ENCODE data around the gene MRPL55.

MRPL55 gene

DNA sequence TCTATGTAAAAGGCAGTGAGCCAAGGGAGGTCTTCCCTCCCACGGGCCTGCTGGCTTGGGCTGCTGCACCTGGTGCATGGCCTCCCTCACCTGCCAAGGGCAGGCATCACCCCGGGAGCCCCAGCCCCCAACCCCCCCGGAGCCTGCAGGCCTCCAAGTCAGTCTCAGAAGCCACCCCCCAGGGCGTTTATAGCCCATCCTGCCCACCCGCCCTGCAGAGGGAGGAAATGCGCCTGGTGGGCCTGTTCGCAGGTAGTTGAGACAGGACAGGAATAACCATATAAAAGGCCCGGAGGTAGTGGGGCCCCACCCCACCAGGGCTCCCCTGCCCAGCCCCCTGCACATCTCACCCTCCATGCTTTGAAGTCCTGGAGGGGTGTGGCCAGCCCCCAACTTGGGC lies 44.8 kb downstream of the MRPL55 start:
- no peaks in the 10 kb centered on the region for H3K9me3 ChIP-seq (ENCODE audit: control insufficient read depth, insufficient read depth, low read length)
- H3K27me3 ChIP-seq (ENCODE audit: control insufficient read depth, insufficient read depth, low read length) = peaks cover 84% of the 10 kb centered on the region
- no peak overlapping the region for H3K4me3 ChIP-seq (ENCODE audit: low read depth, low read length)
- H3K36me3 ChIP-seq (ENCODE audit: control insufficient read depth, insufficient read depth, low read length) = no peaks in the 10 kb centered on the region
- no peak overlapping the region for H3K9ac ChIP-seq (ENCODE audit: low read depth, low read length)
- no peak overlapping the region for H3K27ac ChIP-seq (ENCODE audit: low read depth, low read length)
- H3K4me1 ChIP-seq (ENCODE audit: control insufficient read depth, insufficient read depth, low read length) = no peaks in the 10 kb centered on the region

DNA sequence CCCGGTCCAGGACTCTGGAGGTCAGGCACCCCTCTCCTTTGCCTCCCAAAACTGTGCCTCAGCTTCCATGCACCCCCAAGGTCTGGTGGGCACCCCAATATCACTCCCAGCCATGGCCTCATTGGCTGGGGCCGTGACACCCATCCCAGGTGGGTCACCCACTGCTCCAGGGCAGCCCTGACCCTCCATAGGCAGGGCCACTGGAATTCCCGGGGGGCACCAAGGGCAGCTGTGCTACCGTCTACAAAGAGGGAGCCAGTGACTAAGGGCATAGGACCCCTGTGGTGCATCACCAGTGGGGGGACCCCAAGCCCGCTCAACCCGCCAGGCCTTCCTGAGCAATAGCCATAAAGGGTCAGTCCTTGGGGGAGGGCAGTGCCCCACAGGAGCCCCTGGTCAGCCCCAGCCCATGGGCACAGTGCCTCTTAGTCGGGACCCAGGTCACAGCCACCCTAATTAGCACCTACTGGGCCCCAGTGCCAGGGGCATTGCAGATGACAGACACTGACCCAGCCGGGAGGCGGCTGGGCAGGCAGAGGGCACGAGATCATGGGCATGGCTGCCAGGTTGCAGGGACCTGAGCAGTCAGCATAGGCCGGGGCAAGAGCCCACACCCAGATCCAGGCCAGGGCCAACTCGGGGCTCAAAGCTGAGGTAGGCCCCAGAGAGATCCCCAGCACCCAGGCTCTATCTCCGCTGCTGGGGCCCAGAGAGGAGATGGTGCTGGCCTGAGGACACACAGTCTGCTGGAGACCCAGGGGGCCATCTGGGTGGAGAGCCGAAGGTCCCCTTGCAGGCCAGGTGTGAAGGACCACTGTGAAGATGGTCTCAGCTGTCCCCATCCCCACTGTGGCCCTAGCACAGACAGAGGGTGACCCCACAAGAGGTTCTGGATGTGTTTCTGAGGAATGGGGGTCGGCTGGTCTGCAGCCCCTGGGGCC lies 45.6 kb downstream of the MRPL55 start:
- Histone ChIP-seq H3K4me3 (ENCODE audit: low read depth, low read length) (no peak overlapping the region), H3K9me3 (ENCODE audit: control insufficient read depth, insufficient read depth, low read length) (no peaks in the 10 kb centered on the region), H3K27ac (ENCODE audit: low read depth, low read length) (no peak overlapping the region), H3K27me3 (ENCODE audit: control insufficient read depth, insufficient read depth, low read length) (peaks cover 84% of the 10 kb centered on the region), H3K4me1 (ENCODE audit: control insufficient read depth, insufficient read depth, low read length) (no peaks in the 10 kb centered on the region), H3K9ac (ENCODE audit: low read depth, low read length) (no peak overlapping the region), H3K36me3 (ENCODE audit: control insufficient read depth, insufficient read depth, low read length) (no peaks in the 10 kb centered on the region)

DNA sequence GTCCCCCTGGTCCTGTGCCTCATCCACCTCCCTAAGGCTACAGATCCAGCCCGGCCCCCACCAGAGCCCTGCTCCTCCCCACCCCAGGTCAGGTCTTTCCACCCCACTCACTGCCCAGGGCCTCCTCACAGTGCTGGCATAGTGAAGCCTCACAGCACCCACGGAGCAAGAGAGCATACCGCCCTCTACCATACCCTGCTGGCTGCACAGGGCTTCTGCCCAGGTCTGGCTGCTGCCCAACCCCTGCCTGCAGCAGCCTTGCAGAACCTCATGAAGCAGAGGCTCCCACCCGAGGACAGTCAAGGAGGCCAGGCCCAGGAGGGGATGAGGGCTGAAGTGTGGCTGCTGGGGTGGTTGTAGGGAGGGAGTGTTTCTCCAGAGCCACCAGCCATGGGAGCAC lies 46.3 kb downstream of the MRPL55 start:
- Histone ChIP-seq H3K27ac (ENCODE audit: low read depth, low read length) (no peak overlapping the region), H3K4me1 (ENCODE audit: control insufficient read depth, insufficient read depth, low read length) (no peaks in the 10 kb centered on the region), H3K27me3 (ENCODE audit: control insufficient read depth, insufficient read depth, low read length) (peaks cover 84% of the 10 kb centered on the region), H3K9me3 (ENCODE audit: control insufficient read depth, insufficient read depth, low read length) (no peaks in the 10 kb centered on the region), H3K9ac (ENCODE audit: low read depth, low read length) (no peak overlapping the region), H3K36me3 (ENCODE audit: control insufficient read depth, insufficient read depth, low read length) (no peaks in the 10 kb centered on the region), H3K4me3 (ENCODE audit: low read depth, low read length) (no peak overlapping the region)

DNA sequence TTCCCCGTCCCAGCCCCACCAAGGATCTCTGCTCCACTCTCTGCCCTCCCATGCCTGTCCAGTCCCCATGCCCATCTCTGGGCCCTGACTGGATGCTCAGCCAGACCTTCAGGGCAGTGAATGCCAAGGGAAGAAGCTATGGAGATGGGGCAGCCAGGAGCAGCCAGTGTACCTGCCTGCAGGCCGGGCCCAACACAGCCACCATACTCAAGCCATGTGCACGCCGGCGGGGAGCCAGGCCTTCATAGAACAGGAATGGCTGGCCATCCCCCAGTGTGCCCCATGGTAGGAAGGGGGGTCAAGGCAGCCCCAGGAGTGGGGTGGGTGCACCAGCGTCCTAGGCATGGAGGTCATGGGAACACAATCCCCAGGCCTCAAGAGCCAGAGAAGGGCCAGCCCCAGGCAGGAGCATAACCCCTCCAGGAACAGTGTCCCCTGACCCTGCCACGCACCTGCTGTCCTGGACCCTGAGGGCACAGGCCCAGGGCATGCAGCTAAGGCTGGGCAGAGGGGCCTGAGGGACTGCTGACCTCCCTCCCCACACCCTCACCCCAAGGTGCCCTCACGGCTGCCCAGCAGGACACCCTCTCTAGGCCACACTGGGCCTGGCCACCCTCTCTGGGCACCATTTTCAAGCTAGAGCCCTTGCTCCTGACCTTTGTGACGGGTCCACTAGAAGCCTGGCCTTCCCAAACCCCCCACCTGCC lies 46.9 kb downstream of the MRPL55 start:
- Histone ChIP-seq H3K4me1 (ENCODE audit: control insufficient read depth, insufficient read depth, low read length) (no peaks in the 10 kb centered on the region), H3K9ac (ENCODE audit: low read depth, low read length) (no peak overlapping the region), H3K9me3 (ENCODE audit: control insufficient read depth, insufficient read depth, low read length) (no peaks in the 10 kb centered on the region), H3K27ac (ENCODE audit: low read depth, low read length) (no peak overlapping the region), H3K36me3 (ENCODE audit: control insufficient read depth, insufficient read depth, low read length) (no peaks in the 10 kb centered on the region), H3K4me3 (ENCODE audit: low read depth, low read length) (no peak overlapping the region), H3K27me3 (ENCODE audit: control insufficient read depth, insufficient read depth, low read length) (peaks cover 84% of the 10 kb centered on the region)

DNA sequence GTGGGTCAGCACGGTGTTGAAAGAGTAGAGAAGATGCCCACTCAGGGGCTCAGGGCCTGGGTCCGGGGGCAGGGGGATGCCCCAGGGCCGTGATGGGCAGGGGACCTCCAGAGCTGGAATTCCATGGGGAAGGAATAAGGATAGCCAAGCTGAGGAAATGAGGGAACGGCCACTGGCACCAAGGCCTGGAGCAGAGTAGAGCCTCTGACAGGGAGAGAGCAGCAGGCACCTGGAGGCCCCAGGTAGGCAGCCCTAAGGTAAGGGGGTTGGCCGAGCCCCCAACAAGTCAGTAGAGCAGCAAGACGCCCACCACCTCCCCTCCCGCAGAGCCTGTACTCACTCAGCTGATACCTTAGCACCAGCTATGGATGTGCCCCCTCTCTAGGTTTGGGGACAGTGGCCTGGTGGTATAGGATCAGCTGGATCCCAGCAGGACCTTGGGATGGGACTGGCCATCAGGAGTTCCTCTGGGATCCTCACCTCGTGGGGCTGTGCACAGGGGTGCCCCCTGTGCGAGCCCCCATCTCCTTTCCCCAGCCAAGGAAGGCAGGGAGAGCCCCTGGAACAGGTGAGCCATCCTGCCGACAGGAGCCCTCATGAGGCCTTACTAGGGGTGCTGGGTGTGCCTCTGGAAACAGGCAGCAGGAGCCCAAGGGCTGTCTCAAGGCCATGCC lies 47.6 kb downstream of the MRPL55 start:
- no peak overlapping the region for H3K9ac ChIP-seq (ENCODE audit: low read depth, low read length)

DNA sequence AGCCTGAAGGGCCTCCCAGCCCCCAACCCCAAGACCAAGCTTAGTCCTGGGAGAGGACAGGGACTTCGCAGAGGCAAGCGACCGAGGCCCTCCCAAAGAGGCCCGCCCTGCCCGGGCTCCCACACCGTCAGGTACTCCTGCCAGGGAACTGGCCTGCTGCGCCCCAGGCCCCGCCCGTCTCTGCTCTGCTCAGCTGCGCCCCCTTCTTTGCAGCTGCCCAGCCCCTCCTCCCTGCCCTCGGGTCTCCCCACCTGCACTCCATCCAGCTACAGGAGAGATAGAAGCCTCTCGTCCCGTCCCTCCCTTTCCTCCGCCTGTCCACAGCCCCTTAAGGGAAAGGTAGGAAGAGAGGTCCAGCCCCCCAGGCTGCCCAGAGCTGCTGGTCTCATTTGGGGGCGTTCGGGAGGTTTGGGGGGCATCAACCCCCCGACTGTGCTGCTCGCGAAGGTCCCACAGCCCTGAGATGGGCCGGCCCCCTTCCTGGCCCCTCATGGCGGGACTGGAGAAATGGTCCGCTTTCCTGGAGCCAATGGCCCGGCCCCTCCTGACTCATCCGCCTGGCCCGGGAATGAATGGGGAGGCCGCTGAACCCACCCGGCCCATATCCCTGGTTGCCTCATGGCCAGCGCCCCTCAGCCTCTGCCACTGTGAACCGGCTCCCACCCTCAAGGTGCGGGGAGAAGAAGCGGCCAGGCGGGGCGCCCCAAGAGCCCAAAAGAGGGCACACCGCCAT lies 48.5 kb downstream of the MRPL55 start:
- H3K27me3 ChIP-seq (ENCODE audit: control insufficient read depth, insufficient read depth, low read length) = peaks cover 84% of the 10 kb centered on the region
- no peak overlapping the region for H3K9ac ChIP-seq (ENCODE audit: low read depth, low read length)
- no peak overlapping the region for H3K27ac ChIP-seq (ENCODE audit: low read depth, low read length)

More for the DNA sequence above, 47.6 kb downstream of the MRPL55 start:
- Histone ChIP-seq H3K27me3 (ENCODE audit: control insufficient read depth, insufficient read depth, low read length) (peaks cover 84% of the 10 kb centered on the region), H3K4me1 (ENCODE audit: control insufficient read depth, insufficient read depth, low read length) (no peaks in the 10 kb centered on the region), H3K36me3 (ENCODE audit: control insufficient read depth, insufficient read depth, low read length) (no peaks in the 10 kb centered on the region), H3K9me3 (ENCODE audit: control insufficient read depth, insufficient read depth, low read length) (no peaks in the 10 kb centered on the region), H3K4me3 (ENCODE audit: low read depth, low read length) (peak overlapping the region; percentile 67; the same call in 1 of the 2 replicates), H3K27ac (ENCODE audit: low read depth, low read length) (no peak overlapping the region)

DNA sequence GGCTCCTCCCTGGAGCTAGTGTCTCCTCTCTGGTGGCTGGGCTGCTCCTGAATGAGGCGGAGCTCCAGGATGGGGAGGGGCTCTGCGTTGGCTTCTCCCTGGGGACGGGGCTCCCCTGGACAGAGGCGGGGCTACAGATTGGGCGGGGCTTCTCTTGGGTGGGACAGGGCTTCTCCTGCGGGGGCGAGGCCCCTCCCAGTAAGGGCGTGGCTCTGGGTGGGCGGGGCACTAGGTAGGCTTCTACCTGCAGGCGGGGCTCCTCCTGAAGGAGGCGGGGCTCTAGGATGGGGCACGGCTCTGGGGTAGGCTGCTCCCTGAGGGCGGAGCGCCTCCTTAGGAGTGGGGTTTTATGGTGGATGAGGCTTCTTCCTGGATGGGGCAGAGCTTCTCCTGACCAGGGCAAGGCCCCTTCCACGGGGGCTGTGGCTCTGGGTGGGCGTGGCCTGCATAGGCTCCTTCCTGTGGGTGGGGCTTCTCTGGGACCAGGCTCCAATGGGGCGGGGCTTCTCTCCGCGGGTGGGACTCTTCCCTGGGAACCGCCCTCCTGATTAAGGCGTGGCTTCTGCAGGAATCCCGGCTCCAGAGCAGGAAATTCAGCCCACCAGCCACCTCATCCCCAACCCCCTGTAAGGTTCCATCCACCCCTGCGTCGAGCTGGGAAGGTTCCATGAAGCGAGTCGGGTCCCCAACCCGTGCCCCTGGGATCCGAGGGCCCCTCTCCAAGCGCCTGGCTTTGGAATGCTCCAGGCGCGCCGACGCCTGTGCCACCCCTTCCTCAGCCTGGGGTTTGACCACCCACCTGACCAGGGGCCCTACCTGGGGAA lies 49.3 kb downstream of the MRPL55 start:
- H3K27me3 ChIP-seq (ENCODE audit: control insufficient read depth, insufficient read depth, low read length) = peaks cover 81% of the 10 kb centered on the region
- no peaks in the 10 kb centered on the region for H3K36me3 ChIP-seq (ENCODE audit: control insufficient read depth, insufficient read depth, low read length)
- no peak overlapping the region for H3K27ac ChIP-seq (ENCODE audit: low read depth, low read length)
- H3K4me1 ChIP-seq (ENCODE audit: control insufficient read depth, insufficient read depth, low read length) = no peaks in the 10 kb centered on the region
- H3K4me3 ChIP-seq (ENCODE audit: low read depth, low read length) = peak overlapping the region; percentile 67
- no peaks in the 10 kb centered on the region for H3K9me3 ChIP-seq (ENCODE audit: control insufficient read depth, insufficient read depth, low read length)
- H3K9ac ChIP-seq (ENCODE audit: low read depth, low read length) = no peak overlapping the region

More for the DNA sequence above, 48.5 kb downstream of the MRPL55 start:
- Histone ChIP-seq H3K9me3 (ENCODE audit: control insufficient read depth, insufficient read depth, low read length) (no peaks in the 10 kb centered on the region), H3K4me1 (ENCODE audit: control insufficient read depth, insufficient read depth, low read length) (no peaks in the 10 kb centered on the region), H3K36me3 (ENCODE audit: control insufficient read depth, insufficient read depth, low read length) (no peaks in the 10 kb centered on the region), H3K4me3 (ENCODE audit: low read depth, low read length) (peak overlapping the region; percentile 67)

DNA sequence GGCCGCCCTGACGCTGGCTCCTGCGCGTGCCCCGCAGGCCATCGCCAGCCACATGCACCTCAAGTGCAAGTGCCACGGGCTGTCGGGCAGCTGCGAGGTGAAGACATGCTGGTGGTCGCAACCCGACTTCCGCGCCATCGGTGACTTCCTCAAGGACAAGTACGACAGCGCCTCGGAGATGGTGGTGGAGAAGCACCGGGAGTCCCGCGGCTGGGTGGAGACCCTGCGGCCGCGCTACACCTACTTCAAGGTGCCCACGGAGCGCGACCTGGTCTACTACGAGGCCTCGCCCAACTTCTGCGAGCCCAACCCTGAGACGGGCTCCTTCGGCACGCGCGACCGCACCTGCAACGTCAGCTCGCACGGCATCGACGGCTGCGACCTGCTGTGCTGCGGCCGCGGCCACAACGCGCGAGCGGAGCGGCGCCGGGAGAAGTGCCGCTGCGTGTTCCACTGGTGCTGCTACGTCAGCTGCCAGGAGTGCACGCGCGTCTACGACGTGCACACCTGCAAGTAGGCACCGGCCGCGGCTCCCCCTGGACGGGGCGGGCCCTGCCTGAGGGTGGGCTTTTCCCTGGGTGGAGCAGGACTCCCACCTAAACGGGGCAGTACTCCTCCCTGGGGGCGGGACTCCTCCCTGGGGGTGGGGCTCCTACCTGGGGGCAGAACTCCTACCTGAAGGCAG lies 50.0 kb downstream of the MRPL55 start:
- H3K4me3 ChIP-seq (ENCODE audit: low read depth, low read length) = peak overlapping the region; percentile 60
- H3K36me3 ChIP-seq (ENCODE audit: control insufficient read depth, insufficient read depth, low read length) = no peaks in the 10 kb centered on the region
- H3K4me1 ChIP-seq (ENCODE audit: control insufficient read depth, insufficient read depth, low read length) = no peaks in the 10 kb centered on the region
- no peaks in the 10 kb centered on the region for H3K9me3 ChIP-seq (ENCODE audit: control insufficient read depth, insufficient read depth, low read length)
- H3K27me3 ChIP-seq (ENCODE audit: control insufficient read depth, insufficient read depth, low read length) = peaks cover 76% of the 10 kb centered on the region
- H3K9ac ChIP-seq (ENCODE audit: low read depth, low read length) = no peak overlapping the region
- no peak overlapping the region for H3K27ac ChIP-seq (ENCODE audit: low read depth, low read length)

DNA sequence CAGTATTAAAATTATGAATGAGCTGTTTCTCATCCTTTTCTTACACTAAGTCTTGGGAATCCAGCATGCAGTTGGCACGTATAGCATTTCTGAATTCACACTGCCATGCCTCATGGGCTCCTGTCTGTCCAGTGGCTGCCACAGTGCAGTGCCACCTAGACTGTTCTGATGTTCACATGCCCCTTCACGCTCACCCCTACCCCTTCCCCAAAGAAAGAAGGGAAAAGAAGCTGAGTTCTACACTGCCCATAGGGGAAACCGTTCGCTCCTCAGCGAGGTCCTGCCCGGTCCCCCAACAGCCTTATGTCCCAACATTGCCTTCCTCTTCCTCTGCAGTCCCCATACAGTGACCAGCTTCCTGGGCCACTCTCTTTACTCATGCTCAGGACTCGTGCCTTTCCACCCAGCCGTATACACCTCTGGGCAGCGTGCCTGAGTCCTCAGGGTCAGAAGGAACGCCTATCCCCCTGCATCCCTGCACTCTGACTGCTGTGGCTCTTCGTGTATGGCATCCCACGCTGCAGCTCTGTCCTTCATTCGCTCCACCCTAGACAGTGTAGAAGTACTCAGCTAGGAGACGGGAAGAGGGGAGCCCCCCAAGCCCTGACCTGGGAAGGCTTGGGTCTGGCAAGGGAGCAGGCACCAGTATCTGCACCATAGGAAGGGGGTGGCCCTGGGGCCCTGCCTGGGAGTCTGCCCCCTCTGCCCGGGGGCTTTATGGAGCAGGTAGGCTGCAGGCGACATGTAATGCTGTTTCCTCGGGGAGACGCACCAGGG lies 50.7 kb downstream of the MRPL55 start:
- no peaks in the 10 kb centered on the region for H3K36me3 ChIP-seq (ENCODE audit: control insufficient read depth, insufficient read depth, low read length)
- no peak overlapping the region for H3K9ac ChIP-seq (ENCODE audit: low read depth, low read length)
- H3K27me3 ChIP-seq (ENCODE audit: control insufficient read depth, insufficient read depth, low read length) = peaks cover 75% of the 10 kb centered on the region
- H3K4me1 ChIP-seq (ENCODE audit: control insufficient read depth, insufficient read depth, low read length) = no peaks in the 10 kb centered on the region
- no peak overlapping the region for H3K27ac ChIP-seq (ENCODE audit: low read depth, low read length)
- no peak overlapping the region; the same call in 1 of the 2 replicates for H3K4me3 ChIP-seq (ENCODE audit: low read depth, low read length)
- no peaks in the 10 kb centered on the region for H3K9me3 ChIP-seq (ENCODE audit: control insufficient read depth, insufficient read depth, low read length)

Data from HUES48 (cell line).